Fibroblast of villous mesenchyme (primary cell): ENCODE results near the gene SSBP3. TPM values are rescaled to one million over a fixed set of nuclear protein-coding genes. Genes with fewer than 3 reads are reported as not detected.

Experiments used
- DNase-seq: peaks from one replicate; pipeline ENCODE4 v3.0.0-alpha.2; 2010; ENCODE audit warnings: low read depth
- H3K4me3 ChIP-seq: 2 replicates; pipeline ENCODE4 v1.5.1; 2011; ENCODE audit warnings: low read depth, mild to moderate bottlenecking, low read length
- total RNA-seq: library from RNA; depleted of rRNA; stranded (reverse); fragments of >200 nt; gene quantifications from 2 replicates; pipeline ENCODE4 v1.2.3, GENCODE V29; 2012
- TF ChIP-seq, protein P1 (sequence below): IDR thresholded peaks from 2 replicates; pipeline ENCODE4 v1.5.1; 2012; ENCODE audit warnings: low read depth, mild to moderate bottlenecking, low read length; ENCODE audit not compliant: insufficient read depth

The SSBP3 gene
- total RNA-seq, 1 donor, result 15.1 TPM

DNA sequence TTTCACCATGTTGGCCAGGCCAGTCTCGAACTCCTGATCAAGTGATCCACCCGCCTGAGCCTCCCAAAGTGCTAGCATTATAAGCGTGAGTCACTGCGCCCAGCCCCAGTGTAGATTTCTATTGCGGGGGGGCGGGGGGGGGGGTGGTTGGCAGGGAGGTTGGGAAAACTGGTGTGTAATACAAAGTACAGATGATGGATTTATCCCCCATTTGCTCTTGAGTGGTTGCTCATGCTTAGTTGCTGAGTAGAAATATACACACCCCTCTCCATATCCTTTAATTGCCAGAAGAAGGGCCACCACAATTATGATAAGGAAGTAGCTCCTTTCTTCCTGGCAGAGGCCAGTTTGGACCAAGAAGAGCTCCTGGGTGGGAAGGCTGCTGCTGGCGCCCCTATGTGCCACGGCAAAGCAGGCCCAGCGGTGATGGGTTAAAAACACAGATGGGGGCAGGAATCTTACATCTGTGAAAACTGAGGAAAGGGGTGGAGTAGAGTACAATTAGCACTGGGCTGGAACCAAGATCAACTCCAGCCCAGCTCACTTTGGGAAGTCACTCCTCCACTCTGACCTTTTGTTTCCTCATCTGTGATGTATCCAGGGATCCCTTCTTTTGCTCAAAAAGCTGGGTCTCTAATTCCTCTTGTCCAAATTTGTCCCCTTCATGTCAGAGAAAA lies 151.0 kb downstream of the SSBP3 start:
- TF ChIP-seq, protein P1, sequence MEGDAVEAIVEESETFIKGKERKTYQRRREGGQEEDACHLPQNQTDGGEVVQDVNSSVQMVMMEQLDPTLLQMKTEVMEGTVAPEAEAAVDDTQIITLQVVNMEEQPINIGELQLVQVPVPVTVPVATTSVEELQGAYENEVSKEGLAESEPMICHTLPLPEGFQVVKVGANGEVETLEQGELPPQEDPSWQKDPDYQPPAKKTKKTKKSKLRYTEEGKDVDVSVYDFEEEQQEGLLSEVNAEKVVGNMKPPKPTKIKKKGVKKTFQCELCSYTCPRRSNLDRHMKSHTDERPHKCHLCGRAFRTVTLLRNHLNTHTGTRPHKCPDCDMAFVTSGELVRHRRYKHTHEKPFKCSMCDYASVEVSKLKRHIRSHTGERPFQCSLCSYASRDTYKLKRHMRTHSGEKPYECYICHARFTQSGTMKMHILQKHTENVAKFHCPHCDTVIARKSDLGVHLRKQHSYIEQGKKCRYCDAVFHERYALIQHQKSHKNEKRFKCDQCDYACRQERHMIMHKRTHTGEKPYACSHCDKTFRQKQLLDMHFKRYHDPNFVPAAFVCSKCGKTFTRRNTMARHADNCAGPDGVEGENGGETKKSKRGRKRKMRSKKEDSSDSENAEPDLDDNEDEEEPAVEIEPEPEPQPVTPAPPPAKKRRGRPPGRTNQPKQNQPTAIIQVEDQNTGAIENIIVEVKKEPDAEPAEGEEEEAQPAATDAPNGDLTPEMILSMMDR, result no peak
- no peak for DNase-seq
- H3K4me3 ChIP-seq, result no peak overlapping the region

DNA sequence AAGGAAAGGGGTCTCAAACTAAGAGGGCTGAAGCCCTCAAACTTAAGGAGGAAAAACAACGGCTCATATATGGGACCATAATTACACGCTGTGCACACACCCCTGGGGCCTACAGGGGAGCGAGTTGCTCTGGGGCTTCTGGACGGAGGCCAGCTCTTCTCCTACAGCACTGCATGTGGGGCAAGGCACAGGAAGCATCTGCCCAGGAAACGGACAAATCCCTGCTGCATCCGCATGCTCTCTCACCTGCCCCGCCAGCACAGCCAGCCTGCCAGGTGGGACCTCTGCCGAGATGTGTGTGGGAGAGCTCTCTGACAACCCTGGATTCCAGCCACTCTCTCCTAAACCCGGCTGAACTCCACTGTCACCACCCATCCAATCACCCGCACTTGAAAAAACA lies 152.1 kb downstream of the SSBP3 start:
- no peak overlapping the region for H3K4me3 ChIP-seq
- TF ChIP-seq, protein P1, result no peak
- peak; percentile 35 for DNase-seq

DNA sequence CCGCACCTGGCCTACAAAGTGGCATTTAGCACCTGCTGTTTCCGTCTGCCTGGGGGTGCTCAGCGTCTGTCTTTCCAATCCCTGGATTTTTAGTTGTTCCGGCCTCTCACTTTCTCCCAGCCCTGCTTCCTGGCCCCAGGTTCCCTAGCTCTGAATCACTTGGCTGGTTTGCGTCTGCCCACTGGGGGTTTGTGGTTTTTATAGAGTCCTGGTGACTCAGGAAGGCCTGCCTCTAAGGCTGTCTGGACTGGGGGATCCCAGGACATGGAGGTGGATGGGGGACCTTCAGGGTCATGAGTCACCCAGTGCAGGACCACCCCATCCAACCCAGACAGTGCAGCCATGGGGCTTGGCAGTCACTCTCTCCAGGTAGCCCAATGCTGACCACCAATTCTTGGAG lies 152.7 kb downstream of the SSBP3 start:
- no peak overlapping the region for H3K4me3 ChIP-seq
- peak; percentile 90 for DNase-seq
- TF ChIP-seq, protein P1, result no peak

DNA sequence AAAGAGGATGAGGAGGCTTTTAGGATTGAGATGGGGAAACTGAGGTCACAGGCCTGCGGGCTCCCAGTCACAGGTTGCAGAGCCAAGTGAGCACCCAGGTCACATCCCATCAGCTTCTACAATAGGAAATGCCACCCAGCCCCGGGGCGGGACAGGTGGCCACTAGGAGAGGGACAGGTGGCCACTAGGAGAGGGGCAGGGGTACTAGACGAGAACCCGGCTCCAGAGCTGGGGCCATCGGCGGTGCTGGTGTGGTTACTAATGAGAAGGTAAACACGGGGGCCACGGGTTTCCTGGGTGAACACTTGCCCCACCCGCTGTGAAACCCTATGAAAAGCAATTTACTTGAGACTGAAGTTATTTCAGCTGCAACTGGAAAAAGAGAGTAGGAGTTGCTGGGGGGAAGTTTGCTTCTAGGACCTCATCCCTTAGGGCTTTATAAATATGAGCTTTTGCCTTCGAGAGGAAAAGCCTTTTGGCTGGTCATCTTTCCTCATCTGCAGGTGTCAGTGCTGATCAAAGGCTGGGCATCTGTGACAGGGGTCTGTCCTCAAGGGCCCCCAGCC lies 153.7 kb downstream of the SSBP3 start:
- no peak overlapping the region for H3K4me3 ChIP-seq
- no peak for DNase-seq
- TF ChIP-seq, protein P1, result no peak

DNA sequence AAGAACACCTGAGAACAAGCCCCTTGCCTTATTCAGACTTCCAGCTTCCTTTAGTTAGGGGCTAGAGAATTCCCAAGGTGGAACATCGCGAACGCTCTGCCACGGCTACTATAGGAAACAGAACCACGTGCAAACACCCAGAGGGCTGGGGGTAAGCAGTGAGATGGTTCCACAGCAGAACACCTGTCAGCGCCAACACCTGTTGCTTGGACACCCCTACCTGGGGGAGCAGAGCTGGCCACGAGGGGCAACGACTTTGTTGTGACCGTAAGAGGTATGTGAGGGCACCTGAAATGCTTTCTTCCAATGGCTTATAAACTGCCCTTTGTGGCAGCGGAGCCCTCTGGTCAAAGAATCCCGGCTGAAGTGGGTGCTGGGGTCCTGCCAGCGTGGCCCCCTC lies 155.5 kb downstream of the SSBP3 start:
- no peak for DNase-seq
- TF ChIP-seq, protein P1, result no peak
- no peak overlapping the region for H3K4me3 ChIP-seq

DNA sequence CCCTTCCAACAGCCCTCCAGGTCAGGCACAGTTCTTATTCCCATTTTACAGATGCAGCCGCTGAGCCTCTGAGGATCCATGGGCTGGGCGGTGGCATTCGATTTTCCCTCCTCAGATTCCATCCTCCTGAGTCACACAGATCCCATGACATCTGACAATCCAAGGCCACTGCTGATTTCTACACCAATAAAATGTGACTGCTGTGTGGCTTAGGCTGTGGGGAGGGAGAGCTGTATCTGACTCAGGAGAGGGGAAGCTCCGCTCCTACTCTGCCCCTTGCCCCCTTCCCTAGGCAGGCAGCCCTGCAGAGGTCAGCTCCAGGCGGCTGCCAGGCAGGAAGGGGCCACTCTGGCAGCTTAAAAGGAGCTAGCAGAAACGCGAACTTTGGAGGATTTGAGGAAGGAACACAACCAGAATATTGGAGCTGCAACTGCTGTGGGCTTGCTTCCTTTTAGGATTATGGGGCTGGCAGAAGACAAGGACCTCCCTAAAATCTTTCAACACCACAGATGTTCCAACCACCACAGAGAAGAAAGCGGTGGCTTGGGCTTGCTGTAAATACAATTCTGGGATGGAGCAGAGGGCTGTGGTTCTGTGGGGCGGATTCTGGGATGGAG lies 156.3 kb downstream of the SSBP3 start:
- TF ChIP-seq, protein P1, result no peak
- H3K4me3 ChIP-seq, result no peak overlapping the region
- DNase-seq, result peak; percentile 68
